ENCODE results near the gene DYNLL1. TPM values are rescaled to one million over a fixed set of nuclear protein-coding genes. Genes with fewer than 3 reads are reported as not detected.

Gene DYNLL1
- total RNA-seq, 1 donor from 2014 or later = 355 TPM

DNA sequence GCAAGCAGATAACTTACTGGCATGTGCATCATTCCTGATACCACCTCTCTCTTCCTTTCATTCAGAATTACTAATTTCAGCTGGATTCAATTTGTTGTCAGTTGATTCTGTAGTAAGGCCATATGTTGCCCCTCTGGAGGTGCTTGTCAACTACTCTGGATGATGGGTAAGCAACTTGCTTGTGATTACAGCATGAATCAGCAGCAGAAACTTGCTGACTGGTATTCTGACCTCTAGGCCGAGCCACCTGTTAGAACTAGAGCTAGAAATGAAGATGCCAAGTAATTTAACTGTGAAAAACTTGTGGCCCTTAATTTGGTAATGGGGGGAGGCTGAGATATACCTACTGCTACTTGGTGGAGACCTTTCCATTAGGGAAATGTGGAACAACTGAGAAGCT lies 43.4 kb downstream of the DYNLL1 start:
- Histone ChIP-seq H3K27ac (no peak overlapping the region), H3K79me2 (ENCODE audit: low read depth) (peaks cover 100% of the 10 kb centered on the region), H3F3A (ENCODE audit: low read depth) (no peaks in the 10 kb centered on the region), H3K36me3 (no peaks in the 10 kb centered on the region), H3K9me3 (ENCODE audit: low read depth) (no peaks in the 10 kb centered on the region), H3K9ac (no peak overlapping the region), H3K4me2 (no peak overlapping the region), H3K27me3 (no peaks in the 10 kb centered on the region), H3K4me1 (peaks cover 27% of the 10 kb centered on the region), H3K4me3 (no peak overlapping the region), H4K20me1 (ENCODE audit: low read depth) (peaks cover 74% of the 10 kb centered on the region), H2AFZ (replicated peaks) (no peak overlapping the region)
- Mint-ChIP-seq H3K9me3 (no peaks in the 10 kb centered on the region), H3K4me3 (no peak overlapping the region), H3K27me3 (ENCODE audit: insufficient read depth, low read depth) (no peaks in the 10 kb centered on the region), H3K4me1 (peaks cover 26% of the 10 kb centered on the region), H3K27ac (no peak overlapping the region), H3K36me3 (peaks cover 21% of the 10 kb centered on the region)
- DNase-seq (ENCODE audit: low spot score) = no peak
- no peak for TF ChIP-seq EZH2phosphoT487 (IDR thresholded peaks at IDR 0.05)
- TF ChIP-seq, protein P1, sequence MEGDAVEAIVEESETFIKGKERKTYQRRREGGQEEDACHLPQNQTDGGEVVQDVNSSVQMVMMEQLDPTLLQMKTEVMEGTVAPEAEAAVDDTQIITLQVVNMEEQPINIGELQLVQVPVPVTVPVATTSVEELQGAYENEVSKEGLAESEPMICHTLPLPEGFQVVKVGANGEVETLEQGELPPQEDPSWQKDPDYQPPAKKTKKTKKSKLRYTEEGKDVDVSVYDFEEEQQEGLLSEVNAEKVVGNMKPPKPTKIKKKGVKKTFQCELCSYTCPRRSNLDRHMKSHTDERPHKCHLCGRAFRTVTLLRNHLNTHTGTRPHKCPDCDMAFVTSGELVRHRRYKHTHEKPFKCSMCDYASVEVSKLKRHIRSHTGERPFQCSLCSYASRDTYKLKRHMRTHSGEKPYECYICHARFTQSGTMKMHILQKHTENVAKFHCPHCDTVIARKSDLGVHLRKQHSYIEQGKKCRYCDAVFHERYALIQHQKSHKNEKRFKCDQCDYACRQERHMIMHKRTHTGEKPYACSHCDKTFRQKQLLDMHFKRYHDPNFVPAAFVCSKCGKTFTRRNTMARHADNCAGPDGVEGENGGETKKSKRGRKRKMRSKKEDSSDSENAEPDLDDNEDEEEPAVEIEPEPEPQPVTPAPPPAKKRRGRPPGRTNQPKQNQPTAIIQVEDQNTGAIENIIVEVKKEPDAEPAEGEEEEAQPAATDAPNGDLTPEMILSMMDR (IDR thresholded peaks at IDR 0.05) = no peak
- TF ChIP-seq EZH2 (IDR thresholded peaks at IDR 0.05) = no peak

DNA sequence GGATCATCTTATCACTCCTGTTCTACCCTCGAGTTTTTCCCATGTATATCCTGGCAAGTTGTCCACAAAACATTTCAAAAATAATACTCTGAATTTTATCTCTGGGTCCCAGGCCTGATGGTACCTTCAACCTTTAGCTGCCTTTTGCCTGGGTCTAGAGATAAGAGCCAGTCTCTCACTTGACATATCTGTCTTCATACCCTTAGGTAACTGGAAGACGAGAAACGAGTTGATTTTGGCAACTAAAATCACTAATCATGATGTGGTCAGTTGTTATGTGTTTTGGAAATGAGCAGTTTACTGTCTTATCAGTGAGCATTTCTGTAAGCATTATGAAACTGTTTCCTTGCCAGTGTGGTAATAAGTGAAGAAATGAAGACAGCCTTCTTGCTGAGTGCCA lies 44.5 kb downstream of the DYNLL1 start:
- no peaks in the 10 kb centered on the region for H3K27me3 Mint-ChIP-seq (ENCODE audit: insufficient read depth, low read depth)
- no peaks in the 10 kb centered on the region for H3K9me3 ChIP-seq (ENCODE audit: low read depth)
- H3K27ac Mint-ChIP-seq = no peak overlapping the region
- peaks cover 98% of the 10 kb centered on the region for H3K79me2 ChIP-seq (ENCODE audit: low read depth)
- no peak overlapping the region for H3K4me2 ChIP-seq
- H2AFZ ChIP-seq (replicated peaks) = no peak overlapping the region
- TF ChIP-seq EZH2 (IDR thresholded peaks at IDR 0.05) (no peak), EZH2phosphoT487 (IDR thresholded peaks at IDR 0.05) (no peak)
- TF ChIP-seq, protein P1 (IDR thresholded peaks at IDR 0.05) = no peak
- peaks cover 24% of the 10 kb centered on the region for H3K4me1 ChIP-seq
- H3K36me3 ChIP-seq = no peaks in the 10 kb centered on the region
- no peaks in the 10 kb centered on the region for H3F3A ChIP-seq (ENCODE audit: low read depth)
- no peak for DNase-seq (ENCODE audit: low spot score)
- no peak overlapping the region for H3K4me3 ChIP-seq
- H3K9me3 Mint-ChIP-seq = no peaks in the 10 kb centered on the region
- H3K4me3 Mint-ChIP-seq = no peak overlapping the region
- no peaks in the 10 kb centered on the region for H3K27me3 ChIP-seq
- peaks cover 22% of the 10 kb centered on the region for H3K4me1 Mint-ChIP-seq
- H4K20me1 ChIP-seq (ENCODE audit: low read depth) = peaks cover 68% of the 10 kb centered on the region
- peaks cover 21% of the 10 kb centered on the region for H3K36me3 Mint-ChIP-seq
- H3K9ac ChIP-seq = no peak overlapping the region
- no peak overlapping the region for H3K27ac ChIP-seq

DNA sequence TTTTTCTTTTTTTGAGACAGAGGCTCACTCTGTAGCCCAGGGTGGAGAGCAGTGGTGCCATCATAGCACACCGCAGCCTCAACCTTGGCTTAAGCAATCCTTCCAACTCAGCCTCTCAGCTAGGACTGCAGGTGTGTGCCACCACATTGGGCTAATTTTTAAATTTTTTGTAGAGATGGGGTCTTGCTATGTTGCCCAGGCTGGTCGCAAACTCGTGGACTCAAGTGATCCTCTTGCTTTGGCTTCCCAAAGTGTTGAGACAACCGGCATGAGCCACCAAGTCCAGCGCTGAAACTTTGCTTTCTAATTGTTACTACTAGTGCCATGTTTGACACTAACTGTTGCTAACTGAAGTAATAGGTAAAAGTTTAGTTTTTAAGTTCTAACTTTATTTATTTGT lies 46.3 kb downstream of the DYNLL1 start:
- no peak for DNase-seq (ENCODE audit: low spot score)
- Mint-ChIP-seq H3K36me3 (peaks cover 23% of the 10 kb centered on the region), H3K27me3 (ENCODE audit: insufficient read depth, low read depth) (no peaks in the 10 kb centered on the region), H3K4me3 (no peak overlapping the region), H3K27ac (no peak overlapping the region), H3K9me3 (no peaks in the 10 kb centered on the region), H3K4me1 (peaks cover 6% of the 10 kb centered on the region)
- peaks cover 10% of the 10 kb centered on the region for H3K4me1 ChIP-seq
- H3K4me2 ChIP-seq = no peak overlapping the region
- peaks cover 60% of the 10 kb centered on the region for H4K20me1 ChIP-seq (ENCODE audit: low read depth)
- H3F3A ChIP-seq (ENCODE audit: low read depth) = no peaks in the 10 kb centered on the region
- no peaks in the 10 kb centered on the region for H3K9me3 ChIP-seq (ENCODE audit: low read depth)
- H3K36me3 ChIP-seq = no peaks in the 10 kb centered on the region
- H3K79me2 ChIP-seq (ENCODE audit: low read depth) = peaks cover 93% of the 10 kb centered on the region
- no peak for TF ChIP-seq EZH2 (IDR thresholded peaks at IDR 0.05)
- TF ChIP-seq, protein P1 (IDR thresholded peaks at IDR 0.05) = no peak
- TF ChIP-seq EZH2phosphoT487 (IDR thresholded peaks at IDR 0.05) = no peak
- H3K27ac ChIP-seq = no peak overlapping the region
- no peaks in the 10 kb centered on the region for H3K27me3 ChIP-seq
- no peak overlapping the region for H2AFZ ChIP-seq (replicated peaks)
- H3K9ac ChIP-seq = no peak overlapping the region
- no peak overlapping the region for H3K4me3 ChIP-seq

Measured in neural progenitor cell (in vitro differentiated cells).